ENCODE data around the gene PSMB5. TPM values are rescaled to one million over a fixed set of nuclear protein-coding genes. Genes with fewer than 3 reads are reported as not detected.

PSMB5 gene
- total RNA-seq, 1 experiment from 2014 or later = 224 TPM

DNA sequence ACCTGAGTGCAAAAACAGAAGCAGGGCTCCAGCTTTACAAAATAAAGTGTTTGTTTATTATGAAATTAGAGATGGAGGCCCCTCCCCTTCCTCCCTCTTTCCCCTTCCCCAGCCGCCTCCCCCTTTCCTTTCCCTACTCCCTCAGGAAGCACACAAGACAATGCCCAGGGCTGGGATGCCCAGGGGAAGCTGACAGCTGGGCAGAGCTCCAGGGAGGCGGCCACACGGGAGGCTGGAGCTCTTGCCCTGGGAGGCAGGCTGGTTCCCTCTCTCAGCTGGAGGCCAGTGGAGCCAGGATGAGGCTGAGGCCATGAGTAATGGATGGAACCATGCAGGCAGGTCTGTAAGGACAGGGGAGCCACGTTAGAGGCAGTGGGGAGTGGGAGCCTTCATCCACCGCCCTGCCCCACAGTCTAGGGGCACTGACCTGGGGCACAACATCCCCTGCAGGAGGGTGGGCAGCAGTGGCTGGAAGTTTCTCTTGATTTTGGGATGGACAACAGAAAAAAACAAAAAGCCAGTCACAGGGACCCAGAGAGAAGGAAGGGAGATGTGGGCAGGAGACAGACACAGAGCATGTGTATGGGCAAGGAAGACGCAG lies 12.4 kb upstream of the PSMB5 start:
- Mint-ChIP-seq H3K27ac (peak overlapping the region; percentile 24; the same call in 1 of the 2 replicates), H3K4me3 (no peak overlapping the region), H3K9me3 (no peaks in the 10 kb centered on the region), H3K27me3 (ENCODE audit: low read depth) (no peaks in the 10 kb centered on the region), H3K36me3 (peaks cover 3% of the 10 kb centered on the region), H3K4me1 (peaks cover 9% of the 10 kb centered on the region; the same call in 1 of the 2 replicates)
- ATAC-seq (no peak), DNase-seq (ENCODE audit: low spot score) (no peak)
- ChIA-PET CTCF (interaction anchor here (1.0 to 4.0 kb wide), 3 partner anchors 22 to 61 kb away, joined by 5 to 25 read pairs (median 15); no protein-coding TSS in a partner anchor), POLR2A (interaction anchor here (0.7 kb wide), 2 partner anchors 52 to 81 kb away, joined by 3 to 4 read pairs; no protein-coding TSS in a partner anchor)
- TF ChIP-seq JUN (CRISPR knock-in tag; IDR thresholded peaks at IDR 0.05) (no peak), ZNF423 (CRISPR knock-in tag; IDR thresholded peaks at IDR 0.05) (0 out of 2 replicates have a peak, but pooled peaks have one; percentile 9), ZNF416 (CRISPR knock-in tag; IDR thresholded peaks at IDR 0.05) (no peak)

DNA sequence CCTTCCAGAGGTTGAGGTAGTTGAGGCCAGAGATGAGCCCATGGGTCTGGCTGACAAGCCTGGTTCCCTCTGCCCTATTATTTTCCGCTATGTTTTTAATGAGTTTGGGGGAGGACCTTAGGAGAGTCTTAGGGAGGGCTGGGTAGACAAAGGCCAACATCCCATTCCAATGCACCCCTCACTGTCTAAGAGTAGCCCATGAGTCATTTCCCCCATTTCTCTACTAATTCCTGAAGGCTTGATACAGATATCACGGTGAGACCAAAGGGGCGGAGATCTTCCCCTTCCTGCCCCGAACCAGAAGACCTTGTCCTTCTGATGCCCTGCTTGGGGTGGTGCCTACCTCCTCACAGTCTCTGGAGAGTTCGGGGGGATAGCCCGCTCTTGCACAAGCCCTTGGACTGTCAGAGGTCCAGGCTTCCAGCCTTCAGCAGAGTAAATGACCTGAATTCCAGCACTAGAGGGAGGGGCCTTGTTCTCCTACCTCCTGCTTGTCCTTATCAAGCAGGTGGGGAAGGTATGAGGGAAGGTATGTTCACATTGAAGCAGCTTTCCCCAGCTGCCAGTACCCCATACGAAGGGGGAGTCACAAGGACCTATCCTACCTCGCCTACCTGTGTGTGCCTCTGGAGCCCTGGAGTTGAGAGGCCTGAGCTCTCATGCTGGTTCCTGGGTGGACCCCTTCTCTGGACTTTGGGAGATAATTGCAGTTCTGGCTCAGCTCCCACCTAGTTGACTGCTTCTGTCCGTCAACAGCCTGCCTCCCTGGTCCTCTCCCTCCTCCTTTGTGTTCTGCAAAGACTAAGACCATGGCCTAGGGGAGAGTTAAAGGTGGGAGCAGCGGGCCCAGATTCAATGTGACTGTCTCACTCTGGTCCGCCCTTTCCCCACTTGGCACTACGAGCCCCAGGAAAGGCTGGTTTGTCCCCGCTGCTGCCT lies 11.0 kb upstream of the PSMB5 start:
- Mint-ChIP-seq H3K27ac (0 out of 2 replicates have a peak overlapping the region, but pooled peaks have one; percentile 3), H3K27me3 (ENCODE audit: low read depth) (no peaks in the 10 kb centered on the region), H3K4me1 (peaks cover 9% of the 10 kb centered on the region; the same call in 1 of the 2 replicates), H3K4me3 (no peak overlapping the region), H3K9me3 (no peaks in the 10 kb centered on the region), H3K36me3 (peaks cover 3% of the 10 kb centered on the region)
- no peak for DNase-seq (ENCODE audit: low spot score)
- CTCF ChIA-PET = interaction anchor here (1.0 to 4.0 kb wide), 4 partner anchors 12 to 59 kb away, joined by 4 to 25 read pairs (median 10); no protein-coding TSS in a partner anchor
- no peak for TF ChIP-seq GRHL2 (CRISPR knock-in tag; IDR thresholded peaks at IDR 0.05; ENCODE audit: insufficient replicate concordance, severe bottlenecking)
- TF ChIP-seq, protein P1, sequence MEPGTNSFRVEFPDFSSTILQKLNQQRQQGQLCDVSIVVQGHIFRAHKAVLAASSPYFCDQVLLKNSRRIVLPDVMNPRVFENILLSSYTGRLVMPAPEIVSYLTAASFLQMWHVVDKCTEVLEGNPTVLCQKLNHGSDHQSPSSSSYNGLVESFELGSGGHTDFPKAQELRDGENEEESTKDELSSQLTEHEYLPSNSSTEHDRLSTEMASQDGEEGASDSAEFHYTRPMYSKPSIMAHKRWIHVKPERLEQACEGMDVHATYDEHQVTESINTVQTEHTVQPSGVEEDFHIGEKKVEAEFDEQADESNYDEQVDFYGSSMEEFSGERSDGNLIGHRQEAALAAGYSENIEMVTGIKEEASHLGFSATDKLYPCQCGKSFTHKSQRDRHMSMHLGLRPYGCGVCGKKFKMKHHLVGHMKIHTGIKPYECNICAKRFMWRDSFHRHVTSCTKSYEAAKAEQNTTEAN (CRISPR knock-in tag; IDR thresholded peaks at IDR 0.05) = no peak
- TF ChIP-seq, protein P2, sequence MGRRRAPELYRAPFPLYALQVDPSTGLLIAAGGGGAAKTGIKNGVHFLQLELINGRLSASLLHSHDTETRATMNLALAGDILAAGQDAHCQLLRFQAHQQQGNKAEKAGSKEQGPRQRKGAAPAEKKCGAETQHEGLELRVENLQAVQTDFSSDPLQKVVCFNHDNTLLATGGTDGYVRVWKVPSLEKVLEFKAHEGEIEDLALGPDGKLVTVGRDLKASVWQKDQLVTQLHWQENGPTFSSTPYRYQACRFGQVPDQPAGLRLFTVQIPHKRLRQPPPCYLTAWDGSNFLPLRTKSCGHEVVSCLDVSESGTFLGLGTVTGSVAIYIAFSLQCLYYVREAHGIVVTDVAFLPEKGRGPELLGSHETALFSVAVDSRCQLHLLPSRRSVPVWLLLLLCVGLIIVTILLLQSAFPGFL (CRISPR knock-in tag; IDR thresholded peaks at IDR 0.05; ENCODE audit: borderline replicate concordance) = 0 out of 2 replicates have a peak, but pooled peaks have one; percentile 34
- no peak for ATAC-seq
- POLR2A ChIA-PET = no interaction called here

DNA sequence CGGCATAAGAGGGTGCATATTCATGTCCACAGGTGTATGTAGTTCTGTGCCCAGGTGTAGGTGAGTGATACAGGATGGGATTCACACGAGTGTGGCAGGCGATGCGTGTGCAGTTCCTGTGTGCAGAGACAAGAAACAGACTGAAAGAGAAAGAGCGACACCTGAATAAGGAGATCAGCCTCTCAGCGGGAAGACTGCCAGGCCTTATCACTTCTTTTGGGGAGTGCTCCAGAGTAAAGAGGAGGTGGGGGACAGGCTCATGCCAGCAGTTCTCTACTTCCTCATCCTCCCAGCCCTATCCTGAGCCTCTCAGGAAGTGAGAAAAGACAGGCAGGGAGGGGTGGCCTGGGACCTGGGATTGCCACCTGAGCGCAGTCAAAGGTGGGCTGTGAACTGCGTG lies 10.1 kb upstream of the PSMB5 start:
- CTCF ChIA-PET = interaction anchor here (1.1 to 5.8 kb wide), 4 partner anchors 12 to 58 kb away, joined by 4 to 44 read pairs (median 14); partner anchors contain the start of gene CDH24

DNA sequence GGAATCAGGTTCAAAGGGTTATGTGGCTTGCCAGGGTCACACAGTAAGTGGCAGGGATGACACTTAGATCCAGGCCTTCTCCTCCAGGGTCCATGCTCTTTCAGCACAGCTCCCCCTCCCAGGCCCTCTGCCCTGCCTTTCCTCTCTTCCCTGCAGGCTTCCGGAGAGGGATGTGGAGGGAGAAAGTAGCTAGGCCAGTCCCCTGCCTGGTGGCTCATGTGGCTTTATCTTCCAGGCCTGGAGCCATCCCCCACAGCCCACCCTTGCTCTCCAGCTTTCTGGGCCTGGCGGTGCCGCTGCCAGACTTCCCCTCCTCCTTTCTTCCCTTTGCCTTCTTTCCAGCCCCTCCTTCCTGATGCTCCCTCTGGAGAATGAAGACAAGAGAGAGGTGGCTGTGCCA lies 9.1 kb upstream of the PSMB5 start:
- ATAC-seq = no peak
- H3K9me3 Mint-ChIP-seq = no peaks in the 10 kb centered on the region
- H3K27me3 Mint-ChIP-seq (ENCODE audit: low read depth) = no peaks in the 10 kb centered on the region
- no peak overlapping the region for H3K4me3 Mint-ChIP-seq
- ChIA-PET POLR2A (interaction anchor here (1.0 kb wide), 1 partner anchor 23 kb away, joined by 3 read pairs; no protein-coding TSS in a partner anchor), CTCF (interaction anchor here (0.6 to 5.8 kb wide), 8 partner anchors 9 to 114 kb away, joined by 3 to 44 read pairs (median 4); partner anchors contain the start of genes CDH24 and PRMT5)
- peaks cover 3% of the 10 kb centered on the region for H3K36me3 Mint-ChIP-seq
- H3K27ac Mint-ChIP-seq = peak overlapping the region; percentile 54; the same call in 1 of the 2 replicates
- DNase-seq (ENCODE audit: low spot score) = no peak
- peaks cover 9% of the 10 kb centered on the region; the same call in 1 of the 2 replicates for H3K4me1 Mint-ChIP-seq
- TF ChIP-seq, protein P3, sequence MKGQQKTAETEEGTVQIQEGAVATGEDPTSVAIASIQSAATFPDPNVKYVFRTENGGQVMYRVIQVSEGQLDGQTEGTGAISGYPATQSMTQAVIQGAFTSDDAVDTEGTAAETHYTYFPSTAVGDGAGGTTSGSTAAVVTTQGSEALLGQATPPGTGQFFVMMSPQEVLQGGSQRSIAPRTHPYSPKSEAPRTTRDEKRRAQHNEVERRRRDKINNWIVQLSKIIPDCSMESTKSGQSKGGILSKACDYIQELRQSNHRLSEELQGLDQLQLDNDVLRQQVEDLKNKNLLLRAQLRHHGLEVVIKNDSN (CRISPR knock-in tag; IDR thresholded peaks at IDR 0.05) = no peak
- TF ChIP-seq NR1H2 (CRISPR knock-in tag; IDR thresholded peaks at IDR 0.05) (no peak), GABPB1 (CRISPR knock-in tag; IDR thresholded peaks at IDR 0.05) (no peak), JUN (CRISPR knock-in tag; IDR thresholded peaks at IDR 0.05) (no peak)
- TF ChIP-seq, protein P4, sequence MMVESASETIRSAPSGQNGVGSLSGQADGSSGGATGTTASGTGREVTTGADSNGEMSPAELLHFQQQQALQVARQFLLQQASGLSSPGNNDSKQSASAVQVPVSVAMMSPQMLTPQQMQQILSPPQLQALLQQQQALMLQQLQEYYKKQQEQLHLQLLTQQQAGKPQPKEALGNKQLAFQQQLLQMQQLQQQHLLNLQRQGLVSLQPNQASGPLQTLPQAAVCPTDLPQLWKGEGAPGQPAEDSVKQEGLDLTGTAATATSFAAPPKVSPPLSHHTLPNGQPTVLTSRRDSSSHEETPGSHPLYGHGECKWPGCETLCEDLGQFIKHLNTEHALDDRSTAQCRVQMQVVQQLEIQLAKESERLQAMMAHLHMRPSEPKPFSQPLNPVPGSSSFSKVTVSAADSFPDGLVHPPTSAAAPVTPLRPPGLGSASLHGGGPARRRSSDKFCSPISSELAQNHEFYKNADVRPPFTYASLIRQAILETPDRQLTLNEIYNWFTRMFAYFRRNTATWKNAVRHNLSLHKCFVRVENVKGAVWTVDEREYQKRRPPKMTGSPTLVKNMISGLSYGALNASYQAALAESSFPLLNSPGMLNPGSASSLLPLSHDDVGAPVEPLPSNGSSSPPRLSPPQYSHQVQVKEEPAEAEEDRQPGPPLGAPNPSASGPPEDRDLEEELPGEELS (CRISPR knock-in tag; IDR thresholded peaks at IDR 0.05) = no peak
- TF ChIP-seq, protein P5, sequence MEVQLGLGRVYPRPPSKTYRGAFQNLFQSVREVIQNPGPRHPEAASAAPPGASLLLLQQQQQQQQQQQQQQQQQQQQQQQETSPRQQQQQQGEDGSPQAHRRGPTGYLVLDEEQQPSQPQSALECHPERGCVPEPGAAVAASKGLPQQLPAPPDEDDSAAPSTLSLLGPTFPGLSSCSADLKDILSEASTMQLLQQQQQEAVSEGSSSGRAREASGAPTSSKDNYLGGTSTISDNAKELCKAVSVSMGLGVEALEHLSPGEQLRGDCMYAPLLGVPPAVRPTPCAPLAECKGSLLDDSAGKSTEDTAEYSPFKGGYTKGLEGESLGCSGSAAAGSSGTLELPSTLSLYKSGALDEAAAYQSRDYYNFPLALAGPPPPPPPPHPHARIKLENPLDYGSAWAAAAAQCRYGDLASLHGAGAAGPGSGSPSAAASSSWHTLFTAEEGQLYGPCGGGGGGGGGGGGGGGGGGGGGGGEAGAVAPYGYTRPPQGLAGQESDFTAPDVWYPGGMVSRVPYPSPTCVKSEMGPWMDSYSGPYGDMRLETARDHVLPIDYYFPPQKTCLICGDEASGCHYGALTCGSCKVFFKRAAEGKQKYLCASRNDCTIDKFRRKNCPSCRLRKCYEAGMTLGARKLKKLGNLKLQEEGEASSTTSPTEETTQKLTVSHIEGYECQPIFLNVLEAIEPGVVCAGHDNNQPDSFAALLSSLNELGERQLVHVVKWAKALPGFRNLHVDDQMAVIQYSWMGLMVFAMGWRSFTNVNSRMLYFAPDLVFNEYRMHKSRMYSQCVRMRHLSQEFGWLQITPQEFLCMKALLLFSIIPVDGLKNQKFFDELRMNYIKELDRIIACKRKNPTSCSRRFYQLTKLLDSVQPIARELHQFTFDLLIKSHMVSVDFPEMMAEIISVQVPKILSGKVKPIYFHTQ (CRISPR knock-in tag; IDR thresholded peaks at IDR 0.05) = no peak

More for the DNA sequence above, 10.1 kb upstream of the PSMB5 start:
- ATAC-seq (no peak), DNase-seq (ENCODE audit: low spot score) (no peak)
- H3K27me3 Mint-ChIP-seq (ENCODE audit: low read depth) = no peaks in the 10 kb centered on the region
- no peak overlapping the region; the same call in 1 of the 2 replicates for H3K27ac Mint-ChIP-seq
- H3K4me1 Mint-ChIP-seq = peaks cover 9% of the 10 kb centered on the region; the same call in 1 of the 2 replicates
- no peak overlapping the region for H3K4me3 Mint-ChIP-seq
- peaks cover 3% of the 10 kb centered on the region for H3K36me3 Mint-ChIP-seq
- no peak for TF ChIP-seq NFE2L1 (CRISPR knock-in tag; IDR thresholded peaks at IDR 0.05)
- H3K9me3 Mint-ChIP-seq = no peaks in the 10 kb centered on the region
- POLR2A ChIA-PET = no interaction called here
